ENCODE data around the gene PKN1. TPM values are rescaled to one million over a fixed set of nuclear protein-coding genes. Genes with fewer than 3 reads are reported as not detected.

The PKN1 gene
- polyA plus RNA-seq, 1 donor from 2014 or later: 52.6 TPM

- peaks cover 34 to 46% (median 44%) of the 10 kb centered on the region in 3 donors for H3K4me1 Mint-ChIP-seq
Observed at GRCh38 chr19:14411161-14411937, 21.8 kb upstream of the PKN1 start.

GRCh38 chr19:14411938-14412245 lies 21.2 kb upstream of the PKN1 start:
- no peaks in the 10 kb centered on the region for H3K9me3 Mint-ChIP-seq
- peak overlapping the region in 2 of 3 donors; percentile 95 to 97 for H3K27ac Mint-ChIP-seq
- peak overlapping the region in 3 of 4 donors; percentile 5 to 83 (median 73) for H3K4me3 Mint-ChIP-seq
- peaks cover 37 to 48% (median 48%) of the 10 kb centered on the region in 3 donors for H3K4me1 Mint-ChIP-seq
- no peaks in the 10 kb centered on the region for H3K27me3 Mint-ChIP-seq
- peaks cover 2% of the 10 kb centered on the region for H3K36me3 Mint-ChIP-seq

More at GRCh38 chr19:14411161-14411937, 21.8 kb upstream of the PKN1 start:
- H3K27me3 Mint-ChIP-seq: no peaks in the 10 kb centered on the region
- no peaks in the 10 kb centered on the region for H3K9me3 Mint-ChIP-seq
- H3K4me3 Mint-ChIP-seq: peak overlapping the region in 3 of 4 donors; percentile 73 to 85 (median 83)
- H3K36me3 Mint-ChIP-seq: peaks cover 2% of the 10 kb centered on the region
- H3K27ac Mint-ChIP-seq: peak overlapping the region in 2 of 3 donors; percentile 95 to 97

GRCh38 chr19:14412324-14412995 lies 20.6 kb upstream of the PKN1 start:
- Mint-ChIP-seq H3K9me3 (no peaks in the 10 kb centered on the region), H3K4me3 (peak overlapping the region in 3 of 4 donors; percentile 5 to 83 (median 57)), H3K27ac (peak overlapping the region; percentile 59 to 97 (median 96)), H3K36me3 (peaks cover 2% of the 10 kb centered on the region), H3K27me3 (no peaks in the 10 kb centered on the region), H3K4me1 (peaks cover 40 to 51% (median 51%) of the 10 kb centered on the region in 3 donors)

GRCh38 chr19:14412996-14413692 lies 20.0 kb upstream of the PKN1 start:
- Mint-ChIP-seq H3K4me3 (peak overlapping the region in 3 of 4 donors; percentile 66 to 83 (median 78)), H3K27me3 (no peaks in the 10 kb centered on the region), H3K4me1 (peaks cover 44 to 52% (median 51%) of the 10 kb centered on the region in 3 donors), H3K36me3 (peaks cover 2% of the 10 kb centered on the region), H3K27ac (peak overlapping the region; percentile 39 to 96 (median 78)), H3K9me3 (no peaks in the 10 kb centered on the region)

GRCh38 chr19:14413693-14414181 lies 19.4 kb upstream of the PKN1 start:
- H3K4me1 Mint-ChIP-seq: peaks cover 39 to 49% (median 48%) of the 10 kb centered on the region in 3 donors
- peaks cover 2% of the 10 kb centered on the region for H3K36me3 Mint-ChIP-seq
- no peaks in the 10 kb centered on the region for H3K9me3 Mint-ChIP-seq
- H3K27me3 Mint-ChIP-seq: no peaks in the 10 kb centered on the region
- peak overlapping the region in 2 of 4 donors; percentile 78 to 83 for H3K4me3 Mint-ChIP-seq
- peak overlapping the region in 2 of 3 donors; percentile 78 to 96 for H3K27ac Mint-ChIP-seq

- H3K27ac Mint-ChIP-seq: peak overlapping the region; percentile 92 to 99 (median 93)
- peaks cover 2% of the 10 kb centered on the region for H3K27me3 Mint-ChIP-seq
- peak overlapping the region in 3 of 4 donors; percentile 61 to 87 (median 86) for H3K4me3 Mint-ChIP-seq
- H3K36me3 Mint-ChIP-seq: peaks cover 1% of the 10 kb centered on the region
- H3K9me3 Mint-ChIP-seq: no peaks in the 10 kb centered on the region
- peaks cover 38 to 49% (median 48%) of the 10 kb centered on the region in 3 donors for H3K4me1 Mint-ChIP-seq
Observed at GRCh38 chr19:14414926-14415690, 18.0 kb upstream of the PKN1 start.

GRCh38 chr19:14416817-14417231 lies 16.3 kb upstream of the PKN1 start:
- peak overlapping the region; percentile 93 to 99 (median 95) for H3K27ac Mint-ChIP-seq
- H3K4me3 Mint-ChIP-seq: peak overlapping the region; percentile 87 to 99 (median 99)
- no peaks in the 10 kb centered on the region for H3K36me3 Mint-ChIP-seq
- H3K9me3 Mint-ChIP-seq: no peaks in the 10 kb centered on the region
- H3K27me3 Mint-ChIP-seq: peaks cover 2% of the 10 kb centered on the region
- peaks cover 36 to 44% (median 40%) of the 10 kb centered on the region in 3 donors for H3K4me1 Mint-ChIP-seq

GRCh38 chr19:14418856-14419105 lies 14.3 kb upstream of the PKN1 start:
- Mint-ChIP-seq H3K27me3 (peaks cover 2% of the 10 kb centered on the region), H3K36me3 (no peaks in the 10 kb centered on the region), H3K27ac (peak overlapping the region; percentile 93 to 100 (median 96)), H3K4me1 (peaks cover 27 to 34% (median 28%) of the 10 kb centered on the region in 3 donors), H3K4me3 (peak overlapping the region; percentile 87 to 99 (median 99)), H3K9me3 (no peaks in the 10 kb centered on the region)

- H3K4me3 Mint-ChIP-seq: peak within 1 kb of the TSS; percentile 87 to 99 (median 99)
- H3K9me3 Mint-ChIP-seq: no peaks in the 10 kb centered on the region
- no peaks in the 10 kb centered on the region for H3K36me3 Mint-ChIP-seq
- H3K27ac Mint-ChIP-seq: peak within 1 kb of the TSS; percentile 93 to 100 (median 96)
- H3K27me3 Mint-ChIP-seq: peaks cover 2% of the 10 kb centered on the region
- peaks cover 24 to 31% (median 28%) of the 10 kb centered on the region in 3 donors for H3K4me1 Mint-ChIP-seq
Observed at GRCh38 chr19:14419106-14419813, 13.8 kb upstream of the PKN1 start, which contains the start of gene DDX39A. Gene DDX39A, minus strand, starts transcription at chr19:14419341. Its CDS starts 6,121 bp downstream, at chr19:14413220.

- H3K4me1 Mint-ChIP-seq: peaks cover 0 to 4% (median 3%) of the 10 kb centered on the region in 3 donors
- H3K4me3 Mint-ChIP-seq: no peak overlapping the region
- no peaks in the 10 kb centered on the region for H3K36me3 Mint-ChIP-seq
- no peaks in the 10 kb centered on the region for H3K9me3 Mint-ChIP-seq
- no peaks in the 10 kb centered on the region for H3K27me3 Mint-ChIP-seq
- peak overlapping the region in 1 of 3 donors; percentile 74 for H3K27ac Mint-ChIP-seq
Observed at GRCh38 chr19:14425696-14426138, 7.4 kb upstream of the PKN1 start.

- H3K36me3 Mint-ChIP-seq: no peaks in the 10 kb centered on the region
- H3K27me3 Mint-ChIP-seq: no peaks in the 10 kb centered on the region
- H3K4me1 Mint-ChIP-seq: peaks cover 2 to 11% (median 6%) of the 10 kb centered on the region in 3 donors
- no peak overlapping the region for H3K4me3 Mint-ChIP-seq
- no peaks in the 10 kb centered on the region for H3K9me3 Mint-ChIP-seq
- H3K27ac Mint-ChIP-seq: no peak overlapping the region
Observed at GRCh38 chr19:14427461-14427860, 5.6 kb upstream of the PKN1 start.

- Mint-ChIP-seq H3K4me1 (peaks cover 7 to 14% (median 8%) of the 10 kb centered on the region in 3 donors), H3K27ac (peak overlapping the region in 1 of 3 donors; percentile 57), H3K36me3 (no peaks in the 10 kb centered on the region), H3K27me3 (no peaks in the 10 kb centered on the region), H3K9me3 (no peaks in the 10 kb centered on the region), H3K4me3 (peak overlapping the region in 1 of 4 donors; percentile 52)
Observed at GRCh38 chr19:14428882-14429416, 4.2 kb upstream of the PKN1 start.

GRCh38 chr19:14430712-14431111 lies 2.4 kb upstream of the PKN1 start:
- H3K27me3 Mint-ChIP-seq: no peaks in the 10 kb centered on the region
- no peaks in the 10 kb centered on the region for H3K9me3 Mint-ChIP-seq
- H3K27ac Mint-ChIP-seq: peak overlapping the region in 1 of 3 donors; percentile 84
- no peaks in the 10 kb centered on the region for H3K36me3 Mint-ChIP-seq
- H3K4me1 Mint-ChIP-seq: peaks cover 10 to 23% (median 12%) of the 10 kb centered on the region in 3 donors
- peak overlapping the region in 3 of 4 donors; percentile 30 to 90 (median 86) for H3K4me3 Mint-ChIP-seq

All from IgD-negative memory B cell (primary cell).